GM12892 (cell line): ENCODE measurements around the gene CMTM2.

Source experiments
- POLR2A ChIP-seq: IDR thresholded peaks from 2 replicates; pipeline ENCODE4 v1.6.1; 2011; ENCODE audit warnings: low read depth, low read length, control low read depth
- POLR2AphosphoS5 ChIP-seq: IDR thresholded peaks from 2 replicates; pipeline ENCODE4 v1.6.1; 2011; ENCODE audit warnings: low read depth, low read length, control low read depth
- TAF1 ChIP-seq: IDR thresholded peaks from 2 replicates; pipeline ENCODE4 v1.6.1; 2011; ENCODE audit warnings: low read depth, mild to moderate bottlenecking, control low read depth, low read length, borderline replicate concordance

DNA sequence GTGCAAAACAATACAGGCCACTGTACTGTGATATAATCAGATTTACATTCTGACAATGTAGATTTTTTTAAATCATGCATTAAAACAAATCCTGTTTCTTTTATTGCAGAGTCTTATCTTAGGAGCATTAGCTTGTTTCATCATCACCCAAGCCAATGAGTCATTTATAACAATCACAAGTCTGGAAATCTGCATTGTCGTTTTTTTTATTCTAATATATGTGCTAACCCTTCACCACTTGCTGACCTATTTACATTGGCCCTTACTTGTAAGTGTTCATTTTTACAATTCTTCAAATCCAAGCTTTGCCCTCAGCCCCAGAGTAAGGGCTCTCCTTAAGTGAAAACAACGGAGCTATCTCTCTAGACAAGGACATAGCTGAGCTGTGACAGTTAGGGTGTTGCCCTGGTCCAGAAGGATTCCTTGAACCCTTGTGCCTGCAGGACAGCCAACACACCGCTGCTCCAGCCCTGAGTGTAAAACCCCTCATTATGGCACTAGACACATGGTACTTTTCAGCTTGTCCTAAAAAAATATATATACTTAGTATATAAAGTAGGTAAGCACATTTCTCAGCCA lies 9.3 kb upstream of the CMTM2 start:
- TF ChIP-seq POLR2AphosphoS5 (no peak), POLR2A (no peak), TAF1 (no peak)
